NCI-H2029 (cell line): ENCODE results near the gene ADCY5.
"Not testable (repeated sequence)": the region's sequence is repeated elsewhere in the genome, so short reads cannot be mapped to it uniquely, and the experiment has no call there.

Source experiments
- DNase-seq: peaks from one replicate; lab custom pipeline; 2025; lab: John Stamatoyannopoulos, UW

Gene ADCY5

GRCh38 chr3:123448536-123449101 is at the start of gene ADCY5:
TSS of gene ADCY5 (minus strand) at chr3:123449090. CDS start at chr3:123448545, 545 bp downstream.
- DNase-seq = no peak

GRCh38 chr3:123493912-123494311 is 45.0 kb upstream of the ADCY5 start:
- DNase-seq = no peak

- DNase-seq = no peak
Measured at GRCh38 chr3:123491966-123492587, 43.2 kb upstream of the ADCY5 start.

- peak; percentile 58 for DNase-seq
Measured at GRCh38 chr3:123489400-123490004, 40.6 kb upstream of the ADCY5 start.

- no peak for DNase-seq
Measured at GRCh38 chr3:123488645-123489347, 39.9 kb upstream of the ADCY5 start.

GRCh38 chr3:123487063-123487462 is 38.2 kb upstream of the ADCY5 start:
- DNase-seq = not testable (repeated sequence)

GRCh38 chr3:123486460-123486859 is 37.6 kb upstream of the ADCY5 start:
- no peak for DNase-seq

- DNase-seq = no peak
Measured at GRCh38 chr3:123485551-123485950, 36.7 kb upstream of the ADCY5 start.

- DNase-seq = no peak
Measured at GRCh38 chr3:123483146-123483545, 34.3 kb upstream of the ADCY5 start.

- DNase-seq = no peak
Measured at GRCh38 chr3:123481722-123482457, 33.0 kb upstream of the ADCY5 start.

GRCh38 chr3:123481071-123481470 is 32.2 kb upstream of the ADCY5 start:
- DNase-seq = no peak

GRCh38 chr3:123480428-123480827 is 31.5 kb upstream of the ADCY5 start:
- no peak for DNase-seq

GRCh38 chr3:123479891-123480290 is 31.0 kb upstream of the ADCY5 start:
- DNase-seq = no peak

- no peak for DNase-seq
Measured at GRCh38 chr3:123478314-123478713, 29.4 kb upstream of the ADCY5 start.

GRCh38 chr3:123476967-123477750 is 28.3 kb upstream of the ADCY5 start:
- no peak for DNase-seq

- no peak for DNase-seq
Measured at GRCh38 chr3:123475786-123476185, 26.9 kb upstream of the ADCY5 start.

- DNase-seq = no peak
Measured at GRCh38 chr3:123471106-123471505, 22.2 kb upstream of the ADCY5 start.

- no peak for DNase-seq
Measured at GRCh38 chr3:123469323-123469995, 20.6 kb upstream of the ADCY5 start.

- DNase-seq = no peak
Measured at GRCh38 chr3:123467046-123467445, 18.2 kb upstream of the ADCY5 start.

- no peak for DNase-seq
Measured at GRCh38 chr3:123464211-123464610, 15.3 kb upstream of the ADCY5 start.

- no peak for DNase-seq
Measured at GRCh38 chr3:123459862-123460261, 11.0 kb upstream of the ADCY5 start.
